ENCODE measurements around the gene PEX10.

The PEX10 gene

GRCh38 chr1:2404890-2405511 lies 7.4 kb downstream of the PEX10 start:
- no peak for DNase-seq (ENCODE audit: low spot score)

- no peak for DNase-seq (ENCODE audit: low spot score)
Measured at GRCh38 chr1:2404142-2404889, 8.0 kb downstream of the PEX10 start.

- no peak for DNase-seq (ENCODE audit: low spot score)
Measured at GRCh38 chr1:2403273-2403672, 9.1 kb downstream of the PEX10 start.

- no peak for DNase-seq (ENCODE audit: low spot score)
Measured at GRCh38 chr1:2402420-2402819, 9.9 kb downstream of the PEX10 start.

GRCh38 chr1:2400950-2401649 lies 11.3 kb downstream of the PEX10 start:
- no peak for DNase-seq (ENCODE audit: low spot score)

GRCh38 chr1:2400576-2400909 lies 11.8 kb downstream of the PEX10 start:
- DNase-seq (ENCODE audit: low spot score): no peak

- DNase-seq (ENCODE audit: low spot score): no peak
Measured at GRCh38 chr1:2399890-2400575, 12.3 kb downstream of the PEX10 start.

GRCh38 chr1:2398871-2399270 lies 13.5 kb downstream of the PEX10 start:
- DNase-seq (ENCODE audit: low spot score): no peak

- no peak for DNase-seq (ENCODE audit: low spot score)
Measured at GRCh38 chr1:2397007-2397679, 15.2 kb downstream of the PEX10 start.

GRCh38 chr1:2396476-2396875 lies 15.9 kb downstream of the PEX10 start:
- DNase-seq (ENCODE audit: low spot score): no peak

GRCh38 chr1:2396059-2396458 lies 16.3 kb downstream of the PEX10 start:
- DNase-seq (ENCODE audit: low spot score): no peak

GRCh38 chr1:2395245-2395644 lies 17.1 kb downstream of the PEX10 start:
- DNase-seq (ENCODE audit: low spot score): no peak

- no peak for DNase-seq (ENCODE audit: low spot score)
Measured at GRCh38 chr1:2394761-2395160, 17.6 kb downstream of the PEX10 start.

GRCh38 chr1:2394220-2394619 lies 18.1 kb downstream of the PEX10 start:
- DNase-seq (ENCODE audit: low spot score): no peak

GRCh38 chr1:2393471-2393877 lies 18.9 kb downstream of the PEX10 start:
- DNase-seq (ENCODE audit: low spot score): no peak

- DNase-seq (ENCODE audit: low spot score): no peak
Measured at GRCh38 chr1:2392686-2393085, 19.7 kb downstream of the PEX10 start.

GRCh38 chr1:2391931-2392509 lies 20.3 kb downstream of the PEX10 start:
- no peak for DNase-seq (ENCODE audit: low spot score)

- DNase-seq (ENCODE audit: low spot score): peak; percentile 99
Measured at GRCh38 chr1:2391041-2391930, 21.1 kb downstream of the PEX10 start, which contains the start of the genes MORN1 and RER1. TSS of gene MORN1 (minus strand) at chr1:2391554. CDS start at chr1:2391533, 21 bp downstream. TSS of gene RER1 (plus strand) at chr1:2391841. CDS start at chr1:2395791, 3,950 bp downstream.

GRCh38 chr1:2389644-2390043 lies 22.7 kb downstream of the PEX10 start:
- DNase-seq (ENCODE audit: low spot score): no peak

Measured in D341Med (cell line).